Erythroblast (primary cell): ENCODE measurements around the gene DENND4A.

Experiments
- GATA1 ChIP-seq: IDR thresholded peaks from 2 replicates; pipeline ENCODE4 v1.6.1; 2011; ENCODE audit warnings: low read depth, mild to moderate bottlenecking, control low read depth, low read length, moderate library complexity
- POLR2A ChIP-seq: IDR thresholded peaks from 2 replicates; pipeline ENCODE4 v1.6.1; 2011; ENCODE audit warnings: mild to moderate bottlenecking, low read length

DNA sequence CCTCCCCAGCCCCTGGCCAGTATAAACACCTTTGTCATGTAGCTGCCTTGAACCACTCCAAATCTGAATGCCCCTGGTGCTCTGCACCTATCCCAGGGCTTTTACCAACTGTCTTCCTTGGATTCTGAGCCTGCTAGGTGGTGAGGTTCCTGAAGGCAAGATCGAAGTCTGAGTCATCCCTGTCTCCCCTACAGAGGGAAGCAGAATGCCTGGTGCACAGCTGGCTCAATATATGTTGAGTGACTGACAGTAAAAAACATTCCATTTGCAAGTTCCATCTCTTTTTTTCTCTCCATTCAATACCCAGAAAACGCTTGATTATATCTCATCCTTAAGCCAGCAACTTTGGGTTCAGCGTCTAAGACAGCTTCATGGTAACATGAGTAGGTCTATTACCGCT, 145.6 kb downstream of the DENND4A start:
- TF ChIP-seq POLR2A: no peak
- TF ChIP-seq GATA1: no peak
